ENCODE data around the gene PDPN. TPM values are rescaled to one million over a fixed set of nuclear protein-coding genes. Genes with fewer than 3 reads are reported as not detected.

The PDPN gene
- total RNA-seq, 1 experiment from 2014 or later = 16.3 TPM

DNA sequence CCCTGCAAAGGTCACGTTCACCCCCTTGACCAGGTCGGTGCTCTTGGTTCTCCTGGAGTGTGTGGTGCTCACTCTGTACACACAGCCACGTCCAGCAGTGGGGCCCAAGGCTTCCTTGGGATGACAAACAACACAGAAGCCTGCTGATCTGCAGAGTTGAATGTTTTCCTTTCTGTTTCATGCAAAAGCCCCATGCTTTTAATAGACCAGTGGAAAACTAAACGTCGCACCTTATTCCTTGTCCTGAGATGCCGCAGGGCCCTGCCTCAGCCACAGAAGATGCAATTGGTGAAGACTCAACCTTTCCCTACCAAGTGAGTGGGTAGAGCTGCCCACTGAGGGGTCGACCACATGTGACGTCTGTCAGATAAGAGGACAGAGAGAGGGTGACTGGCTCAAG lies 5.8 kb upstream of the PDPN start:
- no peak for DNase-seq (ENCODE audit: low read depth)

DNA sequence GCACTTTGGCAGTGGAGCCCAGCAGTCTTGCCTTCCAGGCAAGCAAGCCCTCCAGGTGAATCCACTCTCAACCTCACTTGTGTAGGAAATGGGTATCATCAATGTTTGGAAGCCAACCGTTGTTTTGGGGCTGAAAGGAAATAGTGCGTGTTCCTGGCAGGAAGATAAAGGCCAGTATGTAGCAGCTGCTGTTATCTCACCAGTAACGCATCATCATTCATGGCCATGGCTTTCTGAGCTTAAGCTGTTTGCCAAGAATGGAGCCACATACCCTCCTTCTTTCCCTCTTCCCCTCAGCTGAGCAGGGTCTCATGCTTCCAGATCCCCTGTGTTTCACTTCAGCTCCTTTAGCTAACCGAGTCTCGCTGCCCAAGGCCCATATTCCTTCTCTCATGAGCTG lies 2.2 kb upstream of the PDPN start:
- no peak for DNase-seq (ENCODE audit: low read depth)

DNA sequence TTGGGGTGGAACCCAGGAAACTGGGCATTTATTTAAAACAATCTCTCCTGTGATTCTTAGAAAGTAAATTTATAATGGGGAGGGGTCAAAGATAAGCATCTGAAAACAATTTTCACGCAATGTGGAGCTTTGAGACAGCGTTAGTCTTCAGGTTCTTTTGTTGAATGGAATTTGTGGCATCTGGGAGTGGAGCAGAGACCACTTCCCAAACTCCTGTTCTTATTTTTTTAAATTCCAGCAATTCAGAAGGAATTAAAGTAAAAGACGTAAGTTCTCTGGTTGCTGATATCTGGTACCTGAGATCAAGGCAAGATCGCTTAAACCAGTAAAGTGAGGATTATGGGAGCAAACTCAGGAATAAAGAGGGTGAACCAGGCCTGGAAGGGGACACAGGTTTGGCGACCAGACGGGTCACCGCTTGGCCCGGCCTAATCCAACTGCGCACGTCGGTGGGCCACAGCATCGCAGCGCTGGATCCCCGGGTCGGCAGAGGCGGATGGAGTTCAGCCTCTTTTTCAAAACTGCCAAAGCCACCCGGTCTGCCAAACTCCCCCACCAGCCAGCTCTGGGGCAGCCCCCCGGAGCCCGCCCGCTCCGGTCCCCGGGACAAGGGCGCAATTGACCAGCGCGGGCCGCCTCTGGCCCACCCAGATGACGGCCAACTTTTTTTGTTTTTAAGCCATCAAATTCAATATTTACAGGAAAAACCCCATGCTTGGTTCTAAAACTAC lies 754 bp upstream of the PDPN start:
- DNase-seq (ENCODE audit: low read depth) = no peak

DNA sequence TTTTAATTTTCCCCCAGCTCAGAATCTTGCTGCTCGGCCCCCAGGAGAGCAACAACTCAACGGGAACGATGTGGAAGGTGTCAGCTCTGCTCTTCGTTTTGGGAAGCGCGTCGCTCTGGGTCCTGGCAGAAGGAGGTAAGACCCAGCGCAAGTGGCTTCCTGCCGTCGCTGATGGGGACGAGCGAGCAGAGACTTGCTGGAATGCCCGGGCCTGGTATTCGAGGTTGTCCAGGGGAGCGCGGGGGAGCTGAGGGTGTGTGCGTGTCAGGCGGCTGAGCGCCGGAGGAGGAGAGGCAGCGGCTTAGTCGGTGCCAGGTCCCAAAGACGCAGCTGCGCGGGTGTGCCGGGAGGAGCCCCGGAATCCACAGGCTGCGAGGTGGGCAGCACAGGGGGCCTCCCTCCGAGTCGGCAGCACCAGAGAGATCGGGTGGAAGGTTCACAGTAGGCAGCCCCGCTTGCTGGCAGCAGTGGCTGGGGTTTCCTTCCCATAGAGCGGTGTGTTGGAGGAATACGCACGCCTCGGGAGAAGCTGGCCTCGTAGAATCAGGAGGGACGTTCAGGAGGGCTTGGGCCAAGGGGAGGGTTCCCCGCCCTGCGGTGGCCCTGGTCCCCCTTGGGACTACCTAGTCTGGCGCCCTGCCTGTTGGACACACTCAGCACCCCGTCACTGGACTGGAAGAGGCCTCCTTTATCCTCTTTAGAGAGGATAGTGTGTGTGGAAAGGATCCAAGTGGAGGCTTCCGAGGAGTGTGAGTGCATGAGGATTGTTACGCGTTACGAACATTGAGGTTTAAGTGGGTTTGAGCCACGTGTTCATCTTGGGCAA lies 547 bp downstream of the PDPN start:
- peak; percentile 24 for DNase-seq (ENCODE audit: low read depth)

DNA sequence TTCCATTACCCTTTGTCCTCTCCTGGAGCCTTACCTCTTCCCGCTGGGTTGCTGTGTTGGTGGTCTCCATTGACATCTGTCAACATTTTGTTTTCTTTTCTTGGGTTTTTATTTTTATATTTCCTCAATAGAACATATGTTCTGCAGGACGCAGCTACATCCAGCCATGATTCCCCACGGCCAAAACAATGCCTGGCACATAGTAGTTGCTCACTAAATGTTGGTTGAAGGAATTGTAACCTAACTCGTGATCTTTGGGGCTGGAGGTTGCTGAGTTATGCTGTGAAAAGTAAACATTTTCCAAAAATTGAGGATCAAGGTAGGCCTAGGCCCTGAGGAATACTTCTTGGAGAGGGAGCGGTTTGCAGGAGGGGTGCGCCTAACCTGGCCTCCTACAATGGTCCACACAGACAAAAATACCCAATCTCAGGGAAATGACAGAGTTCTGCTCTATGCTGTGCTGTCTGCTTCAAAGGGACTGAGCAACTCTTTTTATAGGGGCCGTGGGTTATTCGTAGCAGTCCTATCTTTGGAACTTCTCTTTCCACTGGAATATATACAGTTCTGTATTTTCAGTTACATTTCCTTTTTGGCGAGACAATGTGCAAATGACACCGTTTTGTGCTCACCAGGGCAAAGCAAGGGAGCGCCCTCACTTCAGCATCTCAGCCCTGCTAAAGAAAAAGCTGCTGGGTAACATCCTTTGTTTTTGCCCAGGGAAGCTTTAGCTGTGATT lies 1.4 kb downstream of the PDPN start:
- DNase-seq (ENCODE audit: low read depth) = no peak

DNA sequence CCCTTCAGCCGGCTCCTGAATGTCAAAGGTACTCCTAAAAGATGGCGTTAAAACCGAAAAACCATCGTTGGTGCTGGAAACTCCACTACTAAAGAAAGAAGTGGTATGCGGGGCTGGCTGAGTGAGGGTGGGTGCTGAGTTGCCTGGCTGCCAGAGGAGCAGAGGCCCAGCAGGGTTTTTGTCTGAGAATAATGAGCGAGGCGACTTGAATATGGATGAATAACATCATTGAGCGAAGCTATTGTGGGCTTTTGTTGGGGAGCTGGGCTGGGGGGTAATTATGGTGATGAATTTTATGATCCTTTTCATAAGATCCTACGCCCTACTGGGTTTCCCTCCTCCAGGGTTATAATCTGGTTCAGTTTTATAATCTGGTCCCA lies 2.0 kb downstream of the PDPN start:
- no peak for DNase-seq (ENCODE audit: low read depth)

DNA sequence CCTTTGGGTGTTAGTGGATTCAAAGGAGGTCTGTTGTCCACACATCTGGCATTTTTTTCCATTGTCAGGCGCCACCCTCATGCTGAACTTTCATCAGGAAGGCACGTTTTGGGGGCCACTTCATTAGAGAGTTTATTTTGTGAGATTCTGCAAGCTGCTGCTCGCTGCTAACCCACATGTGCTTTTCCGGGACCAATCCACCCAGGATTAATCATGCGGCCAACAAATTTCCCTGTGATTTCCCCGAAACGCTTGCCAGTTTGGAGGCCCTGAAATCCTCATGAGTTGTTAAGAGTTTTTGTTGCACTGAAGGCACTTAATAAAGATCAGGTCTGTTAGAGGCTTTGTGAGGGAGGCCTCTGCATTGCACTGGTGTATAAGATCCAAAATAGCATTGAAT lies 2.4 kb downstream of the PDPN start:
- DNase-seq (ENCODE audit: low read depth) = no peak

DNA sequence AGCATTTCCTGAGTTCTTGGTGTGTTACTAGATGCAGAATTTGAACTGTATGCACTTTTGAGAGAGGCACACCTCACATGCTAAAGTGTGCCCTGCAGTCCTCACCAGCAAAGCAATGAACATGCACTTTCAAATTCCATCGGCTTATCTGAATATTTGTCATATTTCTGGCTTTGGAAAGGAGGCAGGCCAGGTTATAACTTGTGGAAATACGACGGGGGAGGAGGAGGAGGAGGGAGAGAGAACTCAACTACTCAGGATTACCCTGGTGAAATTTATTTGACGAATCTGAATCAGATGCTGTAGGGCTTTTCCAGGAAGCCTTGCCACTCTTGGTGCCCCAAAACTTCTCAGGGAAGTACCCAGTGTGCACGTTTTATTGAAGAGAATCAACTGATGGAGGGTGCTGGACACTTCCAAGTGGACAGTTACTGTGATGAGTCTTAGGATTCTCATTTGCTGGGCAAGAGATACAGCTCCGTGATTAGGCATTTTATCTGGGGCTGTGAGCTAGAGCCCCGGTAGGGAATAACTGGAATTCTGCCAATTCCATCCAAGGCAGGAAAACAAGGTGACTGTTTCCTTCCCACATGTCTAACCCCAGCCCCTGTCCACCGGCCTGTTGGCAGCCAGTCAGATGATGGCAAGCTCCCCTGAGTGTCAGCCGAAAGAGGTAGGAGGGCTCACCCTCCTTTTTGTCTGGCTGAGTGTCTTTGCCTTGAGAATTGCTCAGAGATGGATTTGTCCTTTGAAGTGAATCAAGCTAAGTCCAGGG lies 3.8 kb downstream of the PDPN start:
- DNase-seq (ENCODE audit: low read depth) = peak; percentile 64

DNA sequence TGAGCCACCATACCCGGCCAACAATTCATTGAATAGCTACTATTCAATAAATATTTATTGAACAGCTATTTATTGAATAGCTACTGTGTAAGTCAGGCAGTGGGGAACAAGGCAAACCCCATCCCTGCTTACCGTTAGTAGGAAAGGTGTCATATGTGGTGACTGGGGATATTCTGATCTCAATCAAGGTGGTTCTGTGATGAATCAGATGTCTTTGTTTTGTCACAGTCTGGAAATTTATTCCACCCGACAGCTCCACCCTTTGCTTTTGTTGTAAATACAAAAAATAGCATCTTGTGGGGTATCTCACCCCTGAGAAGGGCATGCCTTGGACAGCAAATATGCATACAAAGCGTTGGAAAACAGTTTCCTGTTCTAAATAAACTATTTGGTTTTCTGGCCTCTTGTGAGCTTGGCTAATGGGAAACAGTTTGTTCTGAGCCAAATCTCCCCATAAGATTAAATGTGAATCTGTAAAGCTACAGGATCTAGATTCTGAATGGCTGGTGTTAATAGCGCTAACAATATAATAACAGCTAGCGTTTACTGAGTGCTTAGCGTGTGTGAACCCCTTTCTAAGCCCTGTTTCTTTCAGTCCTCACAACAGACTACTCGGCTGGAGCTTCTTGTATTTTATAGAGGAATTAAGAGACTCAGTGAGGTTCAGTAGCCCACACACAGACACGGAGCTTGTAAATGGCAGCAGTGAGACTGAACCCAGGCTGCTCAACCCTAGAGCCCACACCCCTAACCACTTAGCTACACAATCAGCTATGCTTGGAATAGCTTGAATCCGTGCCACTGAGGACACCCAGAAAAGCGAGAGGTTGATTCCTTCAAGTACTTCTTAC lies 5.5 kb downstream of the PDPN start:
- DNase-seq (ENCODE audit: low read depth) = no peak

DNA sequence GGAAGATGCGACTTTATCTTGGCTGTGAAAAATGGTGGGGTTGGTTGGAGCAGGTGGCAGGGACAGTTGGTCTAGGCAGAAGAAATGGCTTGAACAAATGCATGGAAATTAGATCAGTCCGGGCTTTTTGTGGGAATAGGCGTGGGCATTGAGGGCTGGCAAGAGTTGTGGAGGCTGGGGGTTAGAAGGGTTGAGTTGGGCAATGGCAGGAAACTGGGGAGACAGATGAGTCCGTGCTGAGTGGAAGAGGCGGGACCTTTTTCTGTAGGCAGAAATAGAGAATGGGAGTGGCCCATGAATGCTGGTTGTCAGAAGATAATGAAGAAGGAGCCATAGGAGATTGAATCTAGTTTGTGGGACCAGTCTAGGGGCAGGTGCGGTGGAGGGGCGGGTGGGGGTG lies 6.9 kb downstream of the PDPN start:
- peak; percentile 58 for DNase-seq (ENCODE audit: low read depth)

DNA sequence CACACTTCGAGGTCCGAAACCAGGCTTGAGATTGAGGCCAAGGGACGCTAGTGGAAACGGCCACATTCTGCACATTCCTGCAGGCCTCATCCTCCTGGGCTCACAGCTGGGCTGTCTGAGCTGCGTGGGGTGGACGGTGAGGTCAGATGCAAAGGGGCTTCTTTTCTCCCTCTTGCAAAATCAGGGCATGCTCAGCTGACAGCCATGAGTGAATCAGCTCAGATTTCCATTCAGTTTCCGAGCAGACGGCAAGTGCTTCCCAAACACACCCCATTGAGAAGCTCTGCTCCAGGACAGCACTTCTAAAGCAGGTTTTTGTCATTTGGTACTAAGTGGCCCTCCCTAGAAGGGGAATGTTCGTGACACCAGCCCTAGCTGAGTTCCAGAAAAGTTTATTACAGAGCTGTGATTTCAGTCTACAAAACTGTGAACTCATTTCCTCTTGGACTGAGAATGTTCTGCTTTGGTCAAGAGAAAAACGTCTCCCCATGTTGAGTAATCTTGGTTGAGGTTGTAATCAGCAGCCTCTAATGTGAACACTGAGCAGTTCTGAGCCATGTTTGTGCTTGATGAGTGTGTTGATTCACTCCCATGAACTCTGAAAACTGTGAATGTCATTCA lies 10.0 kb downstream of the PDPN start:
- peak; percentile 84 for DNase-seq (ENCODE audit: low read depth)

DNA sequence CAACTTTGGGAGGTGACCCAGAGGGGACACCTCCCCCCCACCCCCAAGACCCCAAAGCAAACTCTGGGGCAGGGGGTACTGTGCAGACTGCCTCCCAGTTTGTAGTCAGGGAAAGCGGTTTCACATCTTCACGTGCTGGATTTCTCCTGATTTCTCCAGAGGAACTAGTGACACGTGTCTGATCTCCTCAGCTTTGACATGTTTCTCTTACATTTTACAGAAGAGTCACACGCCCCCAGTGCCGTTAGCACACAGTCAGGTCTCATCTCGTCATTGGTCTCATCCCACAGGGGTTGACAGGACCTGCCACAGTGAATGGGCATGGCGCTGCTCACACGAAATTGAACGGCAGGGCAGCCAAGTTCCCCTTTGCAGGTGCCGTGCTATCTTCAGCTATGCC lies 11.8 kb downstream of the PDPN start:
- DNase-seq (ENCODE audit: low read depth) = no peak

DNA sequence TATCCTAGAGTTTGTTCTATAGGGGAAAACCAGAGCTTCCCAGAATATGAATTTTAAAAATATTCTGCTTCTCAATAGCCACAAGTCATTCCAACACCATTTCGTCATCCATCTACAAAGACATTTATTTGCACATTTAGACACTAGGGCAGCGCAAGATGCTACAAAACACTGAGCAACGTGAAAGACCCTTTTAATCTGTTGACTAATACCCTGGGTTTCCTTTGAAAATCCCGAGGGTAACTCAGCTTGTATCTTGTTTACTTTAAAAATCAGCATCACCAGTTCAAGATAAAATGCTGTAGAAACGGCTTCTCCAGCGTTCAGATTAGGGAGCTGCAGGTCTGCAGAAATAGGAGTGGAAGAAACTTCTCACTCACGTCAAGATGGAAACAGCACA lies 13.5 kb downstream of the PDPN start:
- DNase-seq (ENCODE audit: low read depth) = peak; percentile 13

DNA sequence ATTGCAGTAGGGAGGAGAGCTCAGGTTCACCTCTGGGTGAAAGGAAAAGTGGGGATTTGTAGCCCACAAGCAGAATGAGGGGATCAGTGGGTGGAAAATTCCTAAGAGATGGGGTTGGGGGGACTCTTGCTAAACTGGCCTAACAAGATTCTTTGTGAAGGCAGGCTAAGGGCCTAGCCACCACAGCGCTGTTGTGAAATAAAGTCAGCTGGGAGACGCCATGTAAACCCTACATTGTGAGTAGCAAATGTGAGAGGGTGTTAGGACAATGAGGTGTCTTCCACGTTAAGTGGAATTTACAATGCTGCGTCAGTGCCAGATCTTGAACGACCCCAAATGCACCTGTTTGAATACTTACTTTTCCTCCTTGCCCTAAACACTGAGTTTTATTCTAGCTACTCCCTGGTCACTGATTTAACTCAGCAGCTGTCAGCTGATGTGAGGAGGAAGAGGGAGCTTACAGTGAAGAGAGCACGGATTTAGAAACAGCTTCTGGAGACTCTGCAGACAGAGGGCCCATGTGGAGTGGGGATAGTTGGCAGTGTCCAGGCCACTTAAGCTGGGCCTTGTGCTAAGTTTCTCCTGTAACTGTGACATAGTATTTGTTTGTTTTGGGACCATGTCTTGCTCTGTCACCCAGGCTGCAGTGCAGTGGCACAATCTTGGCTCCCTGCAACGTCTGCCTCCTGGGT lies 17.3 kb downstream of the PDPN start:
- DNase-seq (ENCODE audit: low read depth) = no peak

DNA sequence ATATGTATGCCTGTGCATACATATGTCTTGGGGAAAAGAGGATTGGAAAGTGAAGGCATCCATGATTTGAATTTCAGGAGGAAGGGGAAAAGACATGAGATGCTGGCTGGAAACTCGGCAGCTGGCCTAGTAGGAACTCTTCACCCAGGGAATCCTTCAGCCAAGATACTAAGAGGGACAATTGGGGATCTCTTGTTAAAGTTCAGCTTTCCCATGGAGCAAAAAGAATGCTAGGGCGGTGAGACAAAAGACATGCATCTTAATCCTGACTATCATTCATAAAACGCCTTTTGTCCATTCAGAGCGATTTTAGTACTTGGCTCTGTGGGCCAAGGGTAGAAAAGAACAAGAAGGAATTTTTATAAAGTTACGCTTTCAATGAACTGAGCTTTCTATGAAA lies 20.5 kb downstream of the PDPN start:
- DNase-seq (ENCODE audit: low read depth) = no peak

DNA sequence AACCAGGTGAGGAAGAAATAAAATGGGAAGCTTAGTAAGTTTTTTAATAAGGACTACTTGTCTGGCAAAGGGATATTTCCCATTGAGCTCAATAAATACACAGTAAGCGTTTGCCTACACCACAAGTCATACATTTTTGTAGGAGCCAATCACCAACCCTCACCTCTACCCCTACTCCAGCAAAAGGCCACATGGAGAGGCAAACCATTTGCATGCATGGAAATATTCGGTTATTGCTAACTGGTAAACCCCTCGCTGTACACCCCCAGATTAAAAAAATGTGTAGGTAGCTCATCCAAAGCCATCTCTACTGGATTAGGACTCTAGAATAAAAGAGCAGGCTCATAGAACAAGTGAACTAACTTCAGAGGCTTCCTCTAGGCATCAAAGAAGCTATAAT lies 21.1 kb downstream of the PDPN start:
- DNase-seq (ENCODE audit: low read depth) = no peak

DNA sequence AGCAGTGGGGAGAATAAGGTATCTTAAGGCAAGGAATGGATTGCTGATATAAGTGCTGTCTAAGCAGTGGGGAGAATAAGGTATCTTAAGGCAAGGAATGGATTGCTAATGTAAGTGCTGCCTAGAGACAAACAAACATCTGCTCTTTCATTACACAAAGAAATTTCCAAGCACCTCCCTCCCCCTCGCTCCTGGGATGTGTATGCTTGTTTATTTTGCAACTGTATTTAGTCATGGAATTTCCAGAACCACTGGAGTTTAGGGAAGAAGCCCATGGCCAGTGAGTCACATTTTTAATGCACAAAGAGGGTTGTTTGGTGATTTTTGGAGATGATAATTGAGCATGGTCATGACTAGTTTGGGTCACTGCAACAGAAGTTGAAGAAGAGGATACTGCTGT lies 21.5 kb downstream of the PDPN start:
- peak; percentile 74 for DNase-seq (ENCODE audit: low read depth)

DNA sequence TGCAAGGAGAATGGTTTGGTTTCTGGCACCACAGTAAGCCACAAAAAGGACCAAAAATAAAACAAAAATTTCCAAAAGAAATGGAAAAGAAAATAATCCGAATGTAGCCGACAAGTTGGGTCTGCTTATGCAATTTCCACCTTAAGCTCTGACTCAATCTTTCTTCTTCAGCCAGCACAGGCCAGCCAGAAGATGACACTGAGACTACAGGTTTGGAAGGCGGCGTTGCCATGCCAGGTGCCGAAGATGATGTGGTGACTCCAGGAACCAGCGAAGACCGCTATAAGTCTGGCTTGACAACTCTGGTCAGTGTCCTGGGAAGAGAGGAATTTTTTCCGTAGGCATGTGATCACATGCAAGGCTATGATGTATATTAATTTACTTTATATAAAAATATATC lies 23.4 kb downstream of the PDPN start:
- no peak for DNase-seq (ENCODE audit: low read depth)

DNA sequence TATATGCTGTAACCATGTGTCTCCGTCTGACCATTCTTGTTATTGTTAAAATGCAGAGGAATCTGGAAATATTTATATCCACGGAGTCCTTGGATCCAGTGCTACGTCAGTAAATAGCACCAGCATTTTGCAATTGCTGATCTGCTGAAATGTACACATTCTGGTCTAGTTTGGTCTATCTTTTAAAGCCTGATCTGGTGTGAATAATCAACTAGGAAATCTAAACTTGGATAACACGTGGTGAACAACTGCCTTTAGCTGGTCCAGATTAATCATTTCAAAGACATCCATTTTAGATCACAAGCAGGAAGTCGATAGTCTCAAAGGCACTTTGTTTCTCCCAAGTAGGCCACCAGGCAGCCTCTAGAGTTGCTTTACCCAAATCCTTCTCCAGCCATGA lies 32.6 kb downstream of the PDPN start:
- no peak for DNase-seq (ENCODE audit: low read depth)

DNA sequence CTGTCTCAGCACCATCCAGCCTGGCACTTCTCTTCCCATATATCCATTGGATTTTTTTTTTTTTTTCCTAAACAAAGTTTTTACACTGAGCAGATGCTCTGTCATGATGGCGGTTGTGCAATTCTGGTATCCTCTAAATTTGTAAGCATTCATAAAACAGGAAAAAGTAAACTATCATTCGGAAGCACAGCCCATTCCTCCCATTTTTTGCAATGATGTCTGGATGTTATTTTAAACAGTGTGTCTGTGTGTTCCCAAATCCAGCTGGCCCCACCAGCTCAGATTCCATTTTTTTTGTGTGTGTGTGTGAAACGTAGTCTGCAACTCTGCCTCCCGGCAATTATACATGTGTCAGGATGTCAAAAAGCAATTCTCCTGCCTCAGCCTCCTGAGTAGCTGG lies 33.5 kb downstream of the PDPN start:
- no peak for DNase-seq (ENCODE audit: low read depth)
